Caco-2 (cell line): ENCODE results near the gene TSFM. TPM values are rescaled to one million over a fixed set of nuclear protein-coding genes. Genes with fewer than 3 reads are reported as not detected.

Source experiments
- BruUV-seq: library from RNA; stranded (reverse); fragments of 400-500 nt; replicated peaks from 2 replicates; lab custom pipeline; 2021; lab: Mats Ljungman, UMichigan
- CTCF ChIA-PET: fragments of 300-600 bp; sonication (Branson Sonifier 250); formaldehyde crosslinking; loops from one replicate; lab custom pipeline; 2022; ENCODE audit warnings: antibody characterized with exemption; lab: Charles Lee
- POLR2A ChIA-PET: fragments of 300-600 bp; sonication (Branson Sonifier 250); formaldehyde crosslinking; loops from one replicate; lab custom pipeline; 2022; ENCODE audit warnings: antibody characterized with exemption; lab: Charles Lee
- DNase-seq, 2 experiments: peaks; one replicate each; pipeline versions ENCODE4 v3.0.0 to v3.0.0-alpha.2; 2020 to 2022
- H3K27me3 ChIP-seq: replicated peaks from 2 replicates; pipeline ENCODE4 v1.6.0; 2011; ENCODE audit warnings: low read length; ENCODE audit not compliant: control insufficient read depth, insufficient read depth
- H3K36me3 ChIP-seq: 2 replicates; pipeline ENCODE4 v1.5.1; 2011; ENCODE audit warnings: low read length; ENCODE audit not compliant: control insufficient read depth, insufficient read depth
- H3K4me1 ChIP-seq: fragments of 250-450 bp; sonication (Bioruptor Pico); 2 replicates; pipeline ENCODE4 v1.5.1; 2020; ENCODE audit warnings: mild to moderate bottlenecking
- H3K4me3 ChIP-seq: 2 replicates; pipeline ENCODE4 v1.5.1; 2011; ENCODE audit warnings: low read depth, mild to moderate bottlenecking, control low read depth, low read length
- H3K9me3 ChIP-seq: fragments of 250-450 bp; sonication (Bioruptor Pico); 2 replicates; pipeline ENCODE4 v1.5.1; 2020; ENCODE audit warnings: mild to moderate bottlenecking, moderate library complexity
- H3K27ac Mint-ChIP-seq: one replicate; pipeline ENCODE4 v1.8.0; 2022; ENCODE audit warnings: mixed read lengths; ENCODE audit not compliant: unreplicated experiment
- H3K27me3 Mint-ChIP-seq: one replicate; pipeline ENCODE4 v1.8.0; 2022; ENCODE audit warnings: mixed read lengths; ENCODE audit not compliant: insufficient read depth, unreplicated experiment
- H3K36me3 Mint-ChIP-seq: one replicate; pipeline ENCODE4 v1.8.0; 2022; ENCODE audit warnings: mild to moderate bottlenecking, mixed read lengths; ENCODE audit not compliant: insufficient read depth, unreplicated experiment
- H3K4me1 Mint-ChIP-seq: one replicate; pipeline ENCODE4 v1.8.0; 2022; ENCODE audit warnings: low read depth, mixed read lengths; ENCODE audit not compliant: unreplicated experiment
- H3K4me3 Mint-ChIP-seq: one replicate; pipeline ENCODE4 v1.8.0; 2022; ENCODE audit warnings: mild to moderate bottlenecking, moderate library complexity, mixed read lengths; ENCODE audit not compliant: unreplicated experiment
- H3K9me3 Mint-ChIP-seq: one replicate; pipeline ENCODE4 v1.8.0; 2022; ENCODE audit warnings: mixed read lengths; ENCODE audit not compliant: unreplicated experiment
- CTCF ChIP-seq, 2 experiments: fragments of 200-600 bp in 1 of 2; IDR thresholded peaks; 1 replicate in 1 of 2; 2 replicates in 1 of 2; pipeline versions ENCODE4 v1.5.1 to v1.8.0; 2011 to 2022; ENCODE audit warnings: antibody characterized with exemption in 1 of 2, control low read depth in 1 of 2, inconsistent platforms in 1 of 2, low read depth in 1 of 2, low read length in 1 of 2, mild to moderate bottlenecking in 1 of 2, moderate library complexity in 1 of 2; ENCODE audit not compliant: insufficient read depth in 1 of 2, severe bottlenecking in 1 of 2, unreplicated experiment in 1 of 2
- intact Hi-C: fragments of 100-400 bp; cut with micrococcal nuclease; formaldehyde crosslinking; loops from one replicate; pipeline ENCODE4 v1.10.0; 2022; ENCODE audit not compliant: unreplicated experiment
- total RNA-seq: library from RNA; stranded (reverse); gene quantifications from 2 replicates; pipeline ENCODE4 v1.2.3, GENCODE V29; 2022

TSFM gene
- total RNA-seq, 1 experiment from 2014 or later = 57.5 TPM

DNA sequence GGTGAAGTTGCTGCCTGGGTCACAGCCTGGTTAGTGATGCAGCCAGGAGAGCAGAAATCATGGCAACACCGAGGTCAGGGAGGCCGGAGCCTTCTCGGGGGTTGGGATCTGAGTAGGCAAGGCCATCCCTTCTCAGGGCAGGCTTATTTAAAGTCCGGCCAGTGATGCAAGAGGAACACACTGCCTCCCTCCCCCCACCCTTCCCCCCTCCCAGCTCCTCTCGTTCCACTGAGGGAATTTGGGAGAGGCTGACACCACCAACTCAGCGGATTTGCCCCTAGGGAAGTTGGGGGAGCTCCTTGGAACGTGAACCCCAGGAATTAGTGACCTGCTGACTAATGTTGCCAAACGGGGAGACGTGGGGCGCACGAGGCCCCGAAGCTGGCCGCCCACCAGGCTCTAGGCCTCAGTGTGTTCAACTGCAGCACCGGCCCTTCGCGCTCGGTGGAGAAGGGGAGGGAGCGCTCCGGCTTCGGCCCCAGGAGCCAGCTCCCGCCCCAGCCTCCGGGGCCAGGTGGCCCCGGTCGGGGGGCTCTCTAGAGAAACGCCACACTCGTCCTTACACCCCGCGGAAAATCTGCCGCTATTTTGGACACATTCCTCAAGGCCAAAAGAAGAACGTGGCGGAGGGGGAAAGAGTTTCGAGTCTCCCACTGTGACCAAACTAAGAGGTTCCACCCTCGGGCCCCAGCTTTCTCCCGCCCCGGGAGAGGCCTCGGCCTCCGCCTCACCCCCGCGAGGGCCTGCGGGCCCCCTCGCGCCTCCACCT is 62.3 kb downstream of the TSFM start:
- ChIA-PET POLR2A (interaction anchor here (0.6 to 1.6 kb wide), 4 partner anchors 9 to 245 kb away, joined by 3 to 10 read pairs (median 4); partner anchors contain the start of gene ATP23), CTCF (interaction anchor here (0.6 to 1.2 kb wide), 4 partner anchors 20 to 662 kb away, joined by 3 to 10 read pairs (median 4); no protein-coding TSS in a partner anchor)
- peaks cover 25% of the 10 kb centered on the region for H3K36me3 Mint-ChIP-seq
- H3K4me3 Mint-ChIP-seq = peak overlapping the region; percentile 76
- peaks cover 34% of the 10 kb centered on the region for H3K4me1 ChIP-seq
- BruUV-seq = no TSS peak
- no peaks in the 10 kb centered on the region for H3K27me3 Mint-ChIP-seq
- H3K4me3 ChIP-seq = peak overlapping the region; percentile 98
- H3K36me3 ChIP-seq = no peaks in the 10 kb centered on the region
- H3K27ac Mint-ChIP-seq = peak overlapping the region; percentile 75
- intact Hi-C loops = no loop called here
- DNase-seq = peak; percentile 56 to 63
- H3K4me1 Mint-ChIP-seq = peaks cover 32% of the 10 kb centered on the region
- H3K9me3 Mint-ChIP-seq = no peaks in the 10 kb centered on the region
- no peaks in the 10 kb centered on the region for H3K27me3 ChIP-seq
- H3K9me3 ChIP-seq = no peaks in the 10 kb centered on the region
- TF ChIP-seq CTCF (IDR thresholded peaks at IDR 0.05; ENCODE audit: insufficient read depth in 1 of 2, low read depth in 1 of 2, low read length in 1 of 2, severe bottlenecking in 1 of 2, unreplicated experiment in 1 of 2) = no peak

DNA sequence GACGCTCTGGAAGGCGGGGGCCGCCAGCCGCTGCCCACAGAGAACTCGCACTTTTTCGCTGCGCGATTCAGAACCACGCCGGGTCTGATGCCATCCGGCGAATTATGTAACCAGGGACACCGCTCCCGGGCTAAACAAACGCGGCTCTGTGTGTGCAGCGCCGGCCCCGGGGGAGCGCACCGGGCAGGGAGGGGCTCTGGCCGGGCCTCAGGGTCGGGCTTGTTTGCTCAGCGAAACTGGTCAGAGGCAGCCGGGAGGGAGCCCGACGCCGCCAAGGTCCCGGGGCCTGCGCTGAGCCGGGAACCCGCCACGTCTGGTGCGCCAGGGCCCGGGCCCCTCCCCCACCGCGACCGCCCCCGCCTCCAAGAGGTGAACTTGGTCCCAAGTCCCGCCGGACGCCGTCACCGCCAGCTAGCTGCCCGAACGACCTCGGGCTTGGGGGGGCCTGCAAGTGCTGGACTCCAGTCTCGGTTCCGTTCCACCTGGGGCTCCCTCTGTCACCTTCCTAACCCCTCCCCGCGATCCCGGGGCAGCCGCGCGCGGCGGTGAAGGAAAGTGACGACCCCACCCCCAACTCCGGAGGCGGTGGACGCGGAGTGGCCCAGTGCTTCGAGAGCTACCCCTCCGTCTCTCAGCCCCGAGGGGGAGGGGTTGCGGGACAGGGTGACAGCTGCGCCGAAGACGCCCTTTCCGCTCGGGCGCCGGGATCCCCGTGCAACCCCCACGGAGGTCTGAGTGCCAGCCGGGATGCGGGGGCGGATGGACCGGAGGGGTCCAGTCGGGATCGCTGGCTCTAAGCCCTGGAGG is 63.1 kb downstream of the TSFM start:
- H3K9me3 ChIP-seq = no peaks in the 10 kb centered on the region
- POLR2A ChIA-PET = interaction anchor here (0.9 to 1.6 kb wide), 3 partner anchors 19 to 73 kb away, joined by 3 to 7 read pairs (median 5); partner anchors contain the start of gene EEF1AKMT3

More for the DNA sequence above, 63.1 kb downstream of the TSFM start:
- peak overlapping the region; percentile 98 for H3K4me3 ChIP-seq
- Mint-ChIP-seq H3K27ac (peak overlapping the region; percentile 88), H3K9me3 (no peaks in the 10 kb centered on the region), H3K27me3 (no peaks in the 10 kb centered on the region), H3K36me3 (peaks cover 25% of the 10 kb centered on the region), H3K4me3 (peak overlapping the region; percentile 76), H3K4me1 (peaks cover 31% of the 10 kb centered on the region)
- DNase-seq = peak; percentile 82 to 83
- peaks cover 30% of the 10 kb centered on the region for H3K4me1 ChIP-seq
- intact Hi-C loops = loop anchor here (2.0 kb wide), 1 partner anchor 15 kb away; no protein-coding TSS in a partner anchor
- H3K27me3 ChIP-seq = no peaks in the 10 kb centered on the region; the same call in 1 of the 2 replicates
- TF ChIP-seq CTCF (IDR thresholded peaks at IDR 0.05; ENCODE audit: insufficient read depth in 1 of 2, low read depth in 1 of 2, low read length in 1 of 2, severe bottlenecking in 1 of 2, unreplicated experiment in 1 of 2) = no peak
- H3K36me3 ChIP-seq = no peaks in the 10 kb centered on the region
- CTCF ChIA-PET = interaction anchor here (0.9 to 1.2 kb wide), 3 partner anchors 51 to 95 kb away, joined by 3 to 7 read pairs (median 4); no protein-coding TSS in a partner anchor
- BruUV-seq = no TSS peak
